ENCODE measurements around the gene NR2F6. TPM values are rescaled to one million over a fixed set of nuclear protein-coding genes. Genes with fewer than 3 reads are reported as not detected.
A peak's percentile ranks its signal among the peaks of the same experiment; 100 is the strongest.

Gene NR2F6
- total RNA-seq, result 10 to 100 TPM; 23.2 to 52.4 (median 34.7) TPM

GRCh38 chr19:17245535-17245984 lies at the start of gene NR2F6:
TSS of gene NR2F6 (minus strand) at chr19:17245919. CDS start at chr19:17245220, 699 bp downstream.
- Histone ChIP-seq H3K27ac (peak within 1 kb of the TSS; percentile 79 to 97), H3K4me1 (peaks cover 6 to 7% of the 10 kb centered on the region in 2 donors)

GRCh38 chr19:17294051-17294891 lies 48.6 kb upstream of the NR2F6 start:
- TF ChIP-seq, protein P1, sequence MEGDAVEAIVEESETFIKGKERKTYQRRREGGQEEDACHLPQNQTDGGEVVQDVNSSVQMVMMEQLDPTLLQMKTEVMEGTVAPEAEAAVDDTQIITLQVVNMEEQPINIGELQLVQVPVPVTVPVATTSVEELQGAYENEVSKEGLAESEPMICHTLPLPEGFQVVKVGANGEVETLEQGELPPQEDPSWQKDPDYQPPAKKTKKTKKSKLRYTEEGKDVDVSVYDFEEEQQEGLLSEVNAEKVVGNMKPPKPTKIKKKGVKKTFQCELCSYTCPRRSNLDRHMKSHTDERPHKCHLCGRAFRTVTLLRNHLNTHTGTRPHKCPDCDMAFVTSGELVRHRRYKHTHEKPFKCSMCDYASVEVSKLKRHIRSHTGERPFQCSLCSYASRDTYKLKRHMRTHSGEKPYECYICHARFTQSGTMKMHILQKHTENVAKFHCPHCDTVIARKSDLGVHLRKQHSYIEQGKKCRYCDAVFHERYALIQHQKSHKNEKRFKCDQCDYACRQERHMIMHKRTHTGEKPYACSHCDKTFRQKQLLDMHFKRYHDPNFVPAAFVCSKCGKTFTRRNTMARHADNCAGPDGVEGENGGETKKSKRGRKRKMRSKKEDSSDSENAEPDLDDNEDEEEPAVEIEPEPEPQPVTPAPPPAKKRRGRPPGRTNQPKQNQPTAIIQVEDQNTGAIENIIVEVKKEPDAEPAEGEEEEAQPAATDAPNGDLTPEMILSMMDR (IDR thresholded peaks at IDR 0.05), result no peak
- TF ChIP-seq POLR2A (IDR thresholded peaks at IDR 0.05) (no peak), POLR2AphosphoS5 (IDR thresholded peaks at IDR 0.05) (no peak)
- no peak overlapping the region for H3K27ac ChIP-seq
- no peaks in the 10 kb centered on the region for H3K27me3 ChIP-seq
- no peak for DNase-seq (ENCODE audit: low spot score in 2 of 2)
- no peaks in the 10 kb centered on the region for H3K4me1 ChIP-seq
- intact Hi-C loops (cut with DNase I; ENCODE audit: low total_unique reads), result no loop called here
- peaks cover 0 to 5% of the 10 kb centered on the region in 2 donors for H3K9me3 ChIP-seq
- H3K4me3 ChIP-seq, result no peak overlapping the region
- H3K36me3 ChIP-seq, result no peaks in the 10 kb centered on the region

More at GRCh38 chr19:17245535-17245984, at the start of gene NR2F6:
- no peaks in the 10 kb centered on the region for H3K36me3 ChIP-seq
- TF ChIP-seq, protein P1 (IDR thresholded peaks at IDR 0.05), result no peak
- TF ChIP-seq POLR2AphosphoS5 (IDR thresholded peaks at IDR 0.05), result peak in 1 of 3 donors; percentile 3
- no peak for TF ChIP-seq POLR2A (IDR thresholded peaks at IDR 0.05)
- no peaks in the 10 kb centered on the region for H3K9me3 ChIP-seq
- H3K27me3 ChIP-seq, result no peaks in the 10 kb centered on the region
- H3K4me3 ChIP-seq, result peak within 1 kb of the TSS; percentile 72 to 86 (median 75)
- intact Hi-C loops (cut with DNase I; ENCODE audit: low total_unique reads), result no loop called here
- no peak for DNase-seq (ENCODE audit: low spot score in 2 of 2)

GRCh38 chr19:17293605-17294004 lies 47.9 kb upstream of the NR2F6 start:
- Histone ChIP-seq H3K36me3 (no peaks in the 10 kb centered on the region), H3K4me1 (no peaks in the 10 kb centered on the region), H3K4me3 (no peak overlapping the region), H3K27me3 (no peaks in the 10 kb centered on the region), H3K27ac (peak overlapping the region in 1 of 2 donors; percentile 25), H3K9me3 (peaks cover 0 to 5% of the 10 kb centered on the region in 2 donors)
- TF ChIP-seq POLR2AphosphoS5 (IDR thresholded peaks at IDR 0.05), result no peak
- TF ChIP-seq POLR2A (IDR thresholded peaks at IDR 0.05), result no peak
- TF ChIP-seq, protein P1 (IDR thresholded peaks at IDR 0.05), result no peak
- intact Hi-C loops (cut with DNase I; ENCODE audit: low total_unique reads), result no loop called here
- no peak for DNase-seq (ENCODE audit: low spot score in 2 of 2)

GRCh38 chr19:17292301-17293074 lies 46.8 kb upstream of the NR2F6 start:
- Histone ChIP-seq H3K4me1 (no peaks in the 10 kb centered on the region), H3K27me3 (no peaks in the 10 kb centered on the region), H3K9me3 (no peaks in the 10 kb centered on the region), H3K4me3 (peak overlapping the region; percentile 41 to 74 (median 51)), H3K27ac (peak overlapping the region; percentile 79 to 90), H3K36me3 (no peaks in the 10 kb centered on the region)
- TF ChIP-seq POLR2A (IDR thresholded peaks at IDR 0.05) (no peak), POLR2AphosphoS5 (IDR thresholded peaks at IDR 0.05) (peak in 1 of 3 donors; percentile 31)
- TF ChIP-seq, protein P1 (IDR thresholded peaks at IDR 0.05), result peak; percentile 45 to 69 (median 66)
- intact Hi-C loops (cut with DNase I; ENCODE audit: low total_unique reads), result no loop called here
- peak in 1 of 2 donors; percentile 79 for DNase-seq (ENCODE audit: low spot score in 2 of 2)
